GM19238 (cell line): Measurements from ENCODE around the gene SH3BP2.

ENCODE experiments used
- DNase-seq: peaks from one replicate; pipeline ENCODE4 v3.0.0; 2011; ENCODE audit warnings: low spot score; ENCODE audit not compliant: insufficient read length

SH3BP2 gene

DNA sequence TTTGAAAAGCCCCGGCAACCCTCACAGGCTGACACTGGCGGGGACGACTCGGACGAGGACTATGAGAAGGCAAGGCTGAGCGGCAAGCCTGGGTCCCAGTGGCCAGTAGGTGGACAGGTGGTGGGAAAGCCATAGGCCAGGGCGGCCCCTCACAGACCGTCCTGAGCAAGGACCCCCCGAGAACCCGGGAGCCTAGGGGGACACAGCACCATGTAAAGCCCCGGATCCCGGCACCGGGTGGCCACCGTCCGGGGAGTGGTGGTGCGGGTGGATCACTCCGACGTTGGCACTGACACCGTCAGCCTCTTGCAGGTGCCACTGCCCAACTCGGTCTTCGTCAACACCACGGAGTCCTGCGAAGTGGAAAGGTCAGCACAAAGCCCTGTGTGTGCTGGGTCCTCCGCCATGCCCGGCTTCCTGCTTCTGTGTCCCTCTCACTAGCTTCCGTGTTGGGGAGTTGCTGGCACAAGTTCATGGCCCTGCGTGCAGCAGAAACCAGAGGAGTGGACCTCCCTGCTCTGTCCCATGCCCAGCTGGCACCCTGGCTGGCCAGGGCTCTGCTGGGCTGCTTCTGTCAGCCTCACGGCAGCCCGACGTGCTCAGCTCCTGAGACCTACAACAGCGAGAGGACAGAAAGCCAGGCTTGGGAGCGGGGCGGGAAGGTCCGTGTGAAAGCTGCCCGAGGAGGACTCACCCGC is 38.9 kb downstream of the SH3BP2 start:
- DNase-seq, result no peak

- DNase-seq, result peak; percentile 76
Observed at GRCh38 chr4:2832309-2832980, 39.6 kb downstream of the SH3BP2 start.

DNA sequence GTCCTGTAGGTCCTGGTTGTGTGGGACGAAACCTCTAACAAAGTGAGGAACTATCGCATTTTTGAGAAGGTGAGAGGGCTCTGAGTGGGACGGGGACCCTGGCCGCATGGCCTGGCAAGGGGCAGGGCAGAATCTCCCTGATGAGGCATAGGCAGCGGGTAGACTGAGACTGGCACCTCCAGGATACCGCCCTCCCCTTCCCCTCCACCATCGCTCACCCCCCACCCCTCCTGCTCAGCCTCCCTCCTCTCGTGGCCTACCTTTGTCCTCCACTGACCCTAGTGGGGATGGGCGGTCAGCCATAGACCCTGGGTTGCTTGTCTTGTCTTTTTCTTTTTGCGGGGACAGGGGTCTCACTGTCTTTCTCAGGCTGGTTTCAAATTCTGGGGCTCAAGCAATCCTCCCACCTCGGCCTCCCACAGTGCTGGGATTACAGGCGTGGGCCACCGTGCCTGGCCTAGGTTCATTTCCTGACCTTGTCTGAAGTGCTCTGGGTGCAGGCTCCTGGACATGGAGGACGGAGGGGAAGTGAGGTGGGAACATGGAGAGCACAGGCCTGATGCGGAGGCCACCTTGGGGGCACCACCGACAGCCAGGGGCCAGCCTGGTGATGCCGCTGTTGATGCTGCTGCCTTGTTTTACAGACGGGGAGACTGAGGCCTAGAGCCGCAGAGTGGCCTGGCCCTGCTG is 40.2 kb downstream of the SH3BP2 start:
- DNase-seq, result no peak

DNA sequence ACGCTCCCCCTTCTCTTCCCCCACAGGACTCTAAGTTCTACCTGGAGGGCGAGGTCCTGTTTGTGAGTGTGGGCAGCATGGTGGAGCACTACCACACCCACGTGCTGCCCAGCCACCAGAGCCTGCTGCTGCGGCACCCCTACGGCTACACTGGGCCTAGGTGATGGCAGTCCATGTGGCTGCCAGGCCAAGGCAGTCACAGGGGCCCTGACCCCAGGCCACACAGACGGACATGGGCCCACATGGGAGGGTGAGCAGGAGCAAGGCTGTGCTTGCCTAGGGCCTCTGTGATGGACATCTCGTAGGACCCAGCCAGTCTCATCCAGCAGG is 40.8 kb downstream of the SH3BP2 start:
- DNase-seq, result no peak

- no peak for DNase-seq
Observed at GRCh38 chr4:2834001-2834921, 41.4 kb downstream of the SH3BP2 start.

DNA sequence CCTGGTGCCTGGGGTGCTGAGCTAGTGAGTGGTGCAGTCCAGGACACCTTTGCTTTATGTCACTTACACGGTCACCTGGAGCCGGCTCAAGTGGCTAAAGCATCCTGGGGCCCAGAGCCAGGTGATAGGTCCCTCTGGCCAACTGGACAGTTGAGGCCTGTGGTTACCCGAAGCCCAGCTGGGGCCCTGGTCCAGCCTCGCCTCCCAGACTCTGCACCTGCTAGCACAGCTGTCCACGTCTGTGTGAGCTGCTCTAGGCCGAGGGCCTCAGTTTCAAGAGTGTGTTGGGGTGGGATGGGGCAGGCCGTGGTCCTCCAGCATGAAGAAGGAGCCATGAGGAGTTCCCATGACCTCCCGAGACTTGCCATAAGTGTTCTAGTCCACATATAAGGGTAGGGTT is 43.1 kb downstream of the SH3BP2 start:
- no peak for DNase-seq

DNA sequence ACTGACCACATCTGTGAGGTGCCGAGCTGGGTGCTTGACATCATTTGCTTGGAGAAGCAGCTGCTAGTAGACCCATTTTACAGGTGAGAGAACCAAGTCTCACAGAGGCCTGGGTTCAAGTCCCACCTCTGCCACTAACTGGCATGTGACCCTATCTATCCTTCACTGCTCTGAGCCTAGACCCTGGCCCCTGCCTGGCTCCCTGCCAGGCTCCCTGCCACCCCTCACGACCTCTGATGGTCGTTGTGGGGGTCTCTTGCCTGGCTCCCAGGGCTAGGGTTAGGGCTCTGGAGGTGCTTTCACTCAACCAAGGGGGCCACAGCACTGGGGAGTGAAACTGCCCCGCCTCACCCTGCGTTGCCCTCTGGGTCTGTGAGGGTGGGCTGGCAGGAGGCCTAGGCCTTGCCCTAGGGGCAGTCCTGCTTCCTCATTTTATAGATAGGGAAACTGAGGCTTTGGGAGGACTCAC is 43.5 kb downstream of the SH3BP2 start:
- DNase-seq, result no peak

GRCh38 chr4:2837110-2837903 is 44.4 kb downstream of the SH3BP2 start:
- DNase-seq, result no peak

GRCh38 chr4:2837904-2838496 is 45.1 kb downstream of the SH3BP2 start:
- no peak for DNase-seq

- DNase-seq, result no peak
Observed at GRCh38 chr4:2839060-2839459, 46.2 kb downstream of the SH3BP2 start.

DNA sequence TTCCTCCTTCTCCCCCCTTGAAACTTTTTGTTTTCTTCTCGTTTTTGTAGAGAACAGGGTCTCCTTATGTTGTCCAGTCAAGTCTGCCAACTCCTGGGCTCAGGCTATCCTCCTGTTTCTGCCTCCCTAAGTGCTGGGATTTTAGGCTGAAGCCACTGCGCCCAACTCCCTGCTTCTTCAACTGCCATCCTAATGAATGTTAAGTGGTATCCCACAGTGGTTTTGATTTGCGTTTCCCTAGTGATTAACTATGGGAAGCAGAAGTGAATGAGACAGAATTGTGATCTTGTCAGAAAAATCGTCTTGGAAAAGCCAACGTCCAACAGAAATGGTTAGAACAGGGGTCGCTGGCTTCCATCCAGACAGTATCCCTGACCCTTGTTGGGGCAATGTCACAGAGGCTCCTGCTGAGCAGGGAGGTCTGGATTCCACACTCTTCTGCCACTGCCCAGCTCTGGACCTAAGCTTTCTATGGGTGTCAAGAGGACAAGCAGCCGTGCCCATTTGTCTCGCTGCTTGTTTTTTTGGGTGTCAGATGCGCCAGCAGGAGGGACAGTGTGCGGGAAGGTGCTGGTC is 49.9 kb downstream of the SH3BP2 start:
- no peak for DNase-seq

GRCh38 chr4:2843263-2843940 is 50.5 kb downstream of the SH3BP2 start, which contains the start of gene ADD1:
Gene ADD1, plus strand, starts transcription at chr4:2843844. Its CDS starts 32,072 bp downstream, at chr4:2875916.
- DNase-seq, result peak; percentile 96

DNA sequence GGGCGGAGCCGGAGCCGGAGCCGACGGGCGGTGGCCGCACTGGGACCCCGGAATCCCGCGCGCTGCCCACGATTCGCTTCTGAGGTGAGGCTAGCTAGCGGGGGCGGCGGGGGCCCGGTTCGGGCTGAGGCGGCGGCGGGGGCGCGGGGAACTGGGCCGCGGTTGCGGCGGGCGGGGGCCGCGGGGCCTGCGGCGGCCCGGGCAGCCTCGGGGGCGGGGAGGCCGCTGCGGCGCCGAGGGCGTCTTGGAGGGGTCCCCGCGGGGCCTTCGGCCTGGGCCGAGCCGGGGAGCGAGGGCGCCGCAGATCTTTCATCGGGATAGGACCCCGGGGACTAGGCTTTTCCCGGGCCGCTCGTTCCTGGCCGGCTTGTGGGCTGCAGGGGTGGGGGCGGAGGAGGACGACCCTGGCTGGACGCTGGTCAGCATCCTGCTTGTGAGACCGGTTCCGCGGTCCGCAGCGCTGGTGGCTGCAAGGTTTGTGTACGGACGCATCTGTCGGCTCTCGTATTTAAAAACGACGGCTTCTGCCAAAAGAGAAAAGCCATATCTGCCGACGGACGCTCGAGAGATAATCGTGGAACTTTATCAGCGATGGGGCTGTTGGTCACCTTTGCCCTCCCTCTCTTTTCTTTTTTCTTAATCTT is 51.2 kb downstream of the SH3BP2 start:
- DNase-seq, result no peak

DNA sequence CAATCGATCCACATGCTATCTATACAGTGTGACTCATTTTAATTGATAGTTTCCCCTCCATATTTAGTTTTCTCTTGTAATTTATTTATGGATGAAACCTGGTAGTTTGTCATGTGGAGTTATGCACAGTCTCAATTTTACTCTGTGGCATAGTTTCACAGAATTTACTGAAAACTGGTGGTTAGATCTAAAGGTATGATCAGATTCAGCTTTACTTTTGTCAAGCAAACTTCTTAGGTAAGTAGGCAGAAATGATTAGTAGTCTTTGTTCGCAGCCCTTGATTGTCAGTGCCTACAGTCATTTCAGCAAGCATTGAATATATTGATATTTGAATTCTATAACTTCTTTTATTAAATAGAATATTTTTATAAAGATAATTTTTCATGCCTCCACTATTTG is 53.3 kb downstream of the SH3BP2 start:
- no peak for DNase-seq

DNA sequence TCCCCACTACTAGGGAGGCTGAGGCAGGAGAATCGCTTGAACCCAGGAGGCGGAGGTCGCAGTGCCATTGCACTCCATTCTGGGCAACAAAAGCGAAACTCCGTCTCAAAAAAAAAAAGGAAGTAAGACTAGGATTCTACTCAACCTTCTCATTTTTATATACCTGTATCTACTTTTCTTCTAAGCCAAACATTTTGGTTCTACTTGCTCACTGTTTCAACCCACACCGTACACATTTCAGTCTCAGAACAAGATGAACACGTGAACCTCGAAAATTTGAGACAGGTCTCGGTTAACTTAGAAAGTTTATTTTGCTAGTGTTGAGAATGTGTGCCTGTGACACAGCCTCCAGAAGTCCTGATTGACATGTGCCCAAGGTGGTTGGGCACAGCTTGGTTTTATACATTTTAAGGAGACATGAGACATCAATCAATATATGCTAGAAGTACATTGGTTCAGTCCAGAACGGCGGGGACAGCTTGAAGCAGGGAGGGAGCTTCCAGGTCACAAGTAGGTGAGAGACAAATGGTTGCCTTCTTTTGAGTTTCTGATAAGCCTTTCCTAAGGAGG is 54.5 kb downstream of the SH3BP2 start:
- DNase-seq, result no peak

DNA sequence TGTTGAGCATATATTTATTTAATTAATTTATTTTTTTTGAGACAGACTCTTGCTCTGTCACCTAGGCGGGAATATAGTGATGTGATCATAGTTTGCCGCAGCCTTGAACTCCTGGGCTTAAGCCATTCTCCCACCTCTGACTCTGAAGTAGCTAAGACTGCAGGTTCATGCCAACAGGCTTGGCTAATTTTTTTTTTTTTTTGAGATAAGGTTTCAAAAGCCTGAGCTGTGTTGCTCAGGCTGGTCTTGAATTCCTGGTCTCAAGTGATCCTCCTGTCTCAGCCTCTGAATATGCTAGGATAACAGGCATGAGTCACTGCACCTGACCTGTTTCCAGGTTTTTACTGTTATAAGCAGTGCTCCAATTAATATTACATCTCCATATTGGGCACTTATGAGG is 55.6 kb downstream of the SH3BP2 start:
- DNase-seq, result no peak

GRCh38 chr4:2849267-2850152 is 56.6 kb downstream of the SH3BP2 start:
- no peak for DNase-seq
